ENCODE data around the gene REPS1. TPM values are rescaled to one million over a fixed set of nuclear protein-coding genes. Genes with fewer than 3 reads are reported as not detected.
A peak's percentile ranks its signal among the peaks of the same experiment; 100 is the strongest.

REPS1 gene
- total RNA-seq, 3 donors from 2014 or later (not counting 1 experiment from before 2014, with no cell fraction given): 59.9 to 80.4 (median 66.4) TPM

DNA sequence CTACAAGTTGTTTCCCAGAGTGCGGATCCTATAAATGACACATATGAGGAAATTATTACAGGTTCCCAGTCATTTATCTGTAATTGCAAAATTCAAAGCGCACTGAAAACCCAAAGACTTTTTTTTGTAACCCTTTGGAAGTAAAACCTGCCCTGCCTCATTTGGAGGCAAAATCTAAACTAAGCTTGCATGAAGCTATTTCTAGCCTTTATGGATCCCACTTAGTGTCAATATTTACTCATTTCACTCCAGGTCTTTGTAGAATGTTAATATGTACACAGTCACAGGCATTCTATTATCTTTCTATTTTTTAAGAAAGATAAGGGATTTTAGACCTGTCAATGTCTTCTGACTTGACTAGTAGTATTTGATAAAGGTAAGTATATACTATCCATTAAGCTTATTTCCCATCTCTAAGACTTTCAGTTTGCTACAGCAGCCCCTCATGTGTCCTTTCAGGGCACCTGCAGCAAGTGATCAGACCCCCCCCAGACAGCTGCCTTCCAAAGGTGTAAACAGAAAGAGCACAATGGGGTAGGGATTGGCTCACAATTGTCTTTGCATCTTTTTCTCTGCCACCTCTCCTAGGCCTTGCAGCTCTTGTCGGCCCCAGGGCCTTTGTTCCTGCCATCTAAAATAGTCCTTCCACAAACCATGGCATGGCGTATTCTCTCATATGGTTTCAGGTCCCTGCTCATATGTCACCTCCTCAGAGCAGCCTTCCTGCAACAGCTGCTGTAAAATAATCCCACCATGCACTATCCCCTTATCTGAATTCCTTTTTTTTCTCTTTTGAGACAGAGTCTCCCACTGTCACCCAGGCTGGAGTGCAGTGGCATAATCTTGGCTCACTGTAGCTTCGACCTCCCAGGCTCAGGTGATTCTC is 1.3 kb upstream of the REPS1 start:
- DNase-seq (no peak), ATAC-seq (no peak)
- no peak overlapping the region for H3K27ac ChIP-seq (ENCODE audit: low read length)
- intact Hi-C loops (cut with micrococcal nuclease): loop anchor here (2.0 to 5.0 kb wide), 3 partner anchors 145 to 373 kb away; partner anchors contain the start of genes HECA and TXLNB
- H3K36me3 ChIP-seq (ENCODE audit: control insufficient read depth, insufficient read depth, low read length): no peaks in the 10 kb centered on the region
- Mint-ChIP-seq H3K27ac (peak overlapping the region in 1 of 2 donors; percentile 41), H3K4me1 (no peaks in the 10 kb centered on the region), H3K4me3 (peak overlapping the region; percentile 88), H3K9me3 (no peaks in the 10 kb centered on the region), H3K36me3 (no peaks in the 10 kb centered on the region), H3K27me3 (ENCODE audit: low read depth in 2 of 2) (peaks cover 0 to 5% of the 10 kb centered on the region in 2 donors)
- no peak overlapping the region for H3K4me3 ChIP-seq (ENCODE audit: low read length)
- H3K27me3 ChIP-seq (ENCODE audit: control insufficient read depth, insufficient read depth, low read length): no peaks in the 10 kb centered on the region
- peaks cover 12% of the 10 kb centered on the region for H3K4me1 ChIP-seq (ENCODE audit: control insufficient read depth, insufficient read depth, low read length)
- H3K9me3 ChIP-seq (ENCODE audit: control insufficient read depth, insufficient read depth, low read length): no peaks in the 10 kb centered on the region
- WGBS (ENCODE audit: insufficient coverage): 98% methylated on average over 5 of the region's 5 CpGs
- TF ChIP-seq, protein P1, sequence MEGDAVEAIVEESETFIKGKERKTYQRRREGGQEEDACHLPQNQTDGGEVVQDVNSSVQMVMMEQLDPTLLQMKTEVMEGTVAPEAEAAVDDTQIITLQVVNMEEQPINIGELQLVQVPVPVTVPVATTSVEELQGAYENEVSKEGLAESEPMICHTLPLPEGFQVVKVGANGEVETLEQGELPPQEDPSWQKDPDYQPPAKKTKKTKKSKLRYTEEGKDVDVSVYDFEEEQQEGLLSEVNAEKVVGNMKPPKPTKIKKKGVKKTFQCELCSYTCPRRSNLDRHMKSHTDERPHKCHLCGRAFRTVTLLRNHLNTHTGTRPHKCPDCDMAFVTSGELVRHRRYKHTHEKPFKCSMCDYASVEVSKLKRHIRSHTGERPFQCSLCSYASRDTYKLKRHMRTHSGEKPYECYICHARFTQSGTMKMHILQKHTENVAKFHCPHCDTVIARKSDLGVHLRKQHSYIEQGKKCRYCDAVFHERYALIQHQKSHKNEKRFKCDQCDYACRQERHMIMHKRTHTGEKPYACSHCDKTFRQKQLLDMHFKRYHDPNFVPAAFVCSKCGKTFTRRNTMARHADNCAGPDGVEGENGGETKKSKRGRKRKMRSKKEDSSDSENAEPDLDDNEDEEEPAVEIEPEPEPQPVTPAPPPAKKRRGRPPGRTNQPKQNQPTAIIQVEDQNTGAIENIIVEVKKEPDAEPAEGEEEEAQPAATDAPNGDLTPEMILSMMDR (IDR thresholded peaks at IDR 0.05): no peak

DNA sequence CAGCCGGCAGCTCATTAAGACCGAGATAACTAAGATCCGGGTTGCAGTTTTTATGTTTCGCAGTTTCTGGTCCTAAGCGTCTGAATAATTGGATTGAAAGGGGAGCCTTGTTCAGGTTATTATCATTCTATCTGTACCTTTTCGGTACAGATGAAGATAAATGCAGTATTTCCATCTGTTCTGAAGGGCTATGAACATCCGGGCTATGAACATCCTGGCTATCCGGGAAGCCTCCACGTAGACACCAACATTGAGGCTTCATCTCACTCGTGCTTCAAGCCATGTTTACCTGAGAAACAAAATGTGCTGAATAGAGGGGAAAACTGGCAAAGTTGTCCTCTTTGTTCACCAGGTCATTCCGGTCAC is 399 bp upstream of the REPS1 start:
- intact Hi-C loops (cut with micrococcal nuclease): loop anchor here (1.0 to 5.0 kb wide), 4 partner anchors 146 to 374 kb away; partner anchors contain the start of genes HECA and TXLNB
- H3K4me3 Mint-ChIP-seq: peak overlapping the region; percentile 88
- ATAC-seq (peak in 1 of 3 donors; percentile 2), DNase-seq (no peak)
- no peaks in the 10 kb centered on the region for H3K4me1 Mint-ChIP-seq
- no peaks in the 10 kb centered on the region for H3K9me3 Mint-ChIP-seq
- 9% methylated on average over 11 of the region's 11 CpGs for WGBS (ENCODE audit: insufficient coverage)
- Histone ChIP-seq H3K27me3 (ENCODE audit: control insufficient read depth, insufficient read depth, low read length) (no peaks in the 10 kb centered on the region), H3K4me3 (ENCODE audit: low read length) (peak overlapping the region; percentile 96), H3K9me3 (ENCODE audit: control insufficient read depth, insufficient read depth, low read length) (no peaks in the 10 kb centered on the region), H3K27ac (ENCODE audit: low read length) (peak overlapping the region; percentile 36), H3K4me1 (ENCODE audit: control insufficient read depth, insufficient read depth, low read length) (peaks cover 15% of the 10 kb centered on the region), H3K36me3 (ENCODE audit: control insufficient read depth, insufficient read depth, low read length) (no peaks in the 10 kb centered on the region)
- TF ChIP-seq, protein P1 (IDR thresholded peaks at IDR 0.05): peak; percentile 66
- H3K27me3 Mint-ChIP-seq (ENCODE audit: low read depth in 2 of 2): peaks cover 0 to 4% of the 10 kb centered on the region in 2 donors
- H3K36me3 Mint-ChIP-seq: no peaks in the 10 kb centered on the region
- peak overlapping the region in 1 of 2 donors; percentile 94 for H3K27ac Mint-ChIP-seq

DNA sequence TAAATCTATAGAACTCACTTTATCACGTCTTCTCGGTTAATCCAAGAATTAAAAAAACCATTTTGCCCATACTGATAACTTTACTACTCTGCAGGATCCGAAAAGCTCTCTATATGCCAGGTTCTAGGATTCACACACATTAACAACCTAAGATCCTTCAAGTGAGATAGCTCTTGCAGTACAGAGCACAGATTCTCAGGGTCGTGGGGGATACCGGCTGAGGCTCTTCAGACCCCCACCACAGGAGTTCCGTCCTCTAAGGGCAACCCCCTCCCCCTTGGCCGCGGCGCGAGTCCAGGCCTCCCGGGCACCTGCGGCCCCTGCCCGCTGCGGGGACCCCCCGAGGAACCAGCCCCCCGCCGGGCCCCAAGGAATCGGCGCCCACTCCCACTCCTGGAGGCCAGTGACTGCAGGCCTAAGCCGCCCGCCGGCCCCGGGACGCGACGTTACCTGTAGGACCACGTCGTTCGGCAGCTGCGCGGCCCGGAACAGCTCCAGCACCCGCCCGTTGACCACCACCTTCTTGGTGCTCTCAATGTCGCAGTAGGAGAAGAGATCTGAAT is 892 bp downstream of the REPS1 start:
- Histone ChIP-seq H3K27ac (ENCODE audit: low read length) (peak overlapping the region; percentile 49), H3K4me1 (ENCODE audit: control insufficient read depth, insufficient read depth, low read length) (peaks cover 15% of the 10 kb centered on the region), H3K27me3 (ENCODE audit: control insufficient read depth, insufficient read depth, low read length) (no peaks in the 10 kb centered on the region), H3K36me3 (ENCODE audit: control insufficient read depth, insufficient read depth, low read length) (no peaks in the 10 kb centered on the region), H3K4me3 (ENCODE audit: low read length) (peak overlapping the region; percentile 96), H3K9me3 (ENCODE audit: control insufficient read depth, insufficient read depth, low read length) (no peaks in the 10 kb centered on the region)
- Mint-ChIP-seq H3K9me3 (no peaks in the 10 kb centered on the region), H3K4me1 (no peaks in the 10 kb centered on the region), H3K4me3 (peak overlapping the region; percentile 88), H3K27me3 (ENCODE audit: low read depth in 2 of 2) (no peaks in the 10 kb centered on the region), H3K27ac (peak overlapping the region in 1 of 2 donors; percentile 94), H3K36me3 (no peaks in the 10 kb centered on the region)
- DNase-seq: peak in 1 of 2 donors; percentile 32
- TF ChIP-seq, protein P1 (IDR thresholded peaks at IDR 0.05): no peak
- ATAC-seq: no peak
- intact Hi-C loops (cut with micrococcal nuclease): loop anchor here (2.0 to 5.0 kb wide), 4 partner anchors 14 to 375 kb away; partner anchors contain the start of gene TXLNB
- WGBS (ENCODE audit: insufficient coverage): under 1% methylated on average over 35 of the region's 35 CpGs

Data from natural killer cell (primary cell).